Stimulated activated CD4-positive, alpha-beta T cell treated with anti-CD3 and anti-CD28 coated beads, TNF-alpha, amount 100 ng/mL, for 1 hour (primary cell): ENCODE data around the gene KCNH2.
A peak's percentile ranks its signal among the peaks of the same experiment; 100 is the strongest.
"Not testable (repeated sequence)": the region's sequence is repeated elsewhere in the genome, so short reads cannot be mapped to it uniquely, and the experiment has no call there.

ENCODE experiments used
- DNase-seq, 3 donors: peaks; one replicate each; pipeline ENCODE4 v3.0.0-alpha.2; 2020; ENCODE audit warnings: low read depth in 3 of 3, low spot score in 1 of 3

KCNH2 gene

GRCh38 chr7:150978126-150978789 is at the start of gene KCNH2:
KCNH2 (minus strand) TSS chr7:150978321; CDS start chr7:150977913, 408 bp downstream.
- no peak for DNase-seq

- DNase-seq = not testable (repeated sequence)
Observed at GRCh38 chr7:151027728-151028130, 49.6 kb upstream of the KCNH2 start.

GRCh38 chr7:151026771-151027727 is 48.9 kb upstream of the KCNH2 start:
- DNase-seq = not testable (repeated sequence)

- no peak for DNase-seq
Observed at GRCh38 chr7:151025924-151026671, 48.0 kb upstream of the KCNH2 start.

GRCh38 chr7:151024435-151025056 is 46.4 kb upstream of the KCNH2 start, which contains the start of gene ATG9B:
ATG9B (minus strand) TSS chr7:151024494; CDS start chr7:151024423, 71 bp downstream.
- DNase-seq = no peak

- DNase-seq = no peak
Observed at GRCh38 chr7:151023232-151023631, 45.1 kb upstream of the KCNH2 start.

- DNase-seq = no peak
Observed at GRCh38 chr7:151020231-151020630, 42.1 kb upstream of the KCNH2 start.

- DNase-seq = no peak
Observed at GRCh38 chr7:151019130-151019447, 41.0 kb upstream of the KCNH2 start.

- DNase-seq = no peak
Observed at GRCh38 chr7:151018421-151019129, 40.5 kb upstream of the KCNH2 start.

GRCh38 chr7:151017953-151018420 is 39.9 kb upstream of the KCNH2 start:
- DNase-seq = peak; percentile 41 to 87 (median 61)

GRCh38 chr7:151017370-151017952 is 39.3 kb upstream of the KCNH2 start:
- DNase-seq = no peak

- DNase-seq = no peak
Observed at GRCh38 chr7:151016942-151017341, 38.8 kb upstream of the KCNH2 start.

- no peak for DNase-seq
Observed at GRCh38 chr7:151016505-151016904, 38.4 kb upstream of the KCNH2 start.

- no peak for DNase-seq
Observed at GRCh38 chr7:151015967-151016366, 37.8 kb upstream of the KCNH2 start.

- DNase-seq = no peak
Observed at GRCh38 chr7:151014950-151015349, 36.8 kb upstream of the KCNH2 start.

- peak; percentile 64 to 75 (median 67) for DNase-seq
Observed at GRCh38 chr7:151013733-151014497, 35.8 kb upstream of the KCNH2 start.

- DNase-seq = peak in 1 of 3 donors; percentile 16
Observed at GRCh38 chr7:151013356-151013732, 35.2 kb upstream of the KCNH2 start.

GRCh38 chr7:151012911-151013347 is 34.8 kb upstream of the KCNH2 start:
- no peak for DNase-seq

- DNase-seq = no peak
Observed at GRCh38 chr7:151012031-151012692, 34.0 kb upstream of the KCNH2 start.
